ENCODE data around the gene PRKN.

PRKN gene

GRCh38 chr6:161956082-161956481, 771.5 kb downstream of the PRKN start:
- no peak for DNase-seq (ENCODE audit: low read depth)

GRCh38 chr6:161954699-161955276, 772.8 kb downstream of the PRKN start:
- DNase-seq (ENCODE audit: low read depth): no peak

GRCh38 chr6:161954077-161954476, 773.5 kb downstream of the PRKN start:
- DNase-seq (ENCODE audit: low read depth): peak; percentile 5

- no peak for DNase-seq (ENCODE audit: low read depth)
These were observed 776.4 kb downstream of the PRKN start for GRCh38 chr6:161951126-161951525.

GRCh38 chr6:161949531-161949930, 778.0 kb downstream of the PRKN start:
- DNase-seq (ENCODE audit: low read depth): peak; percentile 10

GRCh38 chr6:161948462-161948861, 779.1 kb downstream of the PRKN start:
- DNase-seq (ENCODE audit: low read depth): no peak

GRCh38 chr6:161947371-161947770, 780.2 kb downstream of the PRKN start:
- no peak for DNase-seq (ENCODE audit: low read depth)

GRCh38 chr6:161946461-161946860, 781.1 kb downstream of the PRKN start:
- DNase-seq (ENCODE audit: low read depth): no peak

GRCh38 chr6:161943561-161943960, 784.0 kb downstream of the PRKN start:
- DNase-seq (ENCODE audit: low read depth): no peak

- no peak for DNase-seq (ENCODE audit: low read depth)
These were observed 786.0 kb downstream of the PRKN start for GRCh38 chr6:161941565-161941964.

GRCh38 chr6:161940519-161940918, 787.0 kb downstream of the PRKN start:
- DNase-seq (ENCODE audit: low read depth): no peak

GRCh38 chr6:161926324-161926723, 801.2 kb downstream of the PRKN start:
- no peak for DNase-seq (ENCODE audit: low read depth)

- DNase-seq (ENCODE audit: low read depth): no peak
These were observed 803.0 kb downstream of the PRKN start for GRCh38 chr6:161924516-161925116.

GRCh38 chr6:161922631-161923119, 804.9 kb downstream of the PRKN start:
- peak; percentile 54 for DNase-seq (ENCODE audit: low read depth)

- DNase-seq (ENCODE audit: low read depth): no peak
These were observed 805.8 kb downstream of the PRKN start for GRCh38 chr6:161921602-161922395.

- DNase-seq (ENCODE audit: low read depth): no peak
These were observed 807.9 kb downstream of the PRKN start for GRCh38 chr6:161919691-161920090.

- no peak for DNase-seq (ENCODE audit: low read depth)
These were observed 808.8 kb downstream of the PRKN start for GRCh38 chr6:161918628-161919205.

GRCh38 chr6:161918109-161918531, 809.4 kb downstream of the PRKN start:
- peak; percentile 23 for DNase-seq (ENCODE audit: low read depth)

GRCh38 chr6:161917645-161918044, 809.9 kb downstream of the PRKN start:
- DNase-seq (ENCODE audit: low read depth): peak; percentile 22

- DNase-seq (ENCODE audit: low read depth): no peak
These were observed 812.1 kb downstream of the PRKN start for GRCh38 chr6:161915456-161915964.

- no peak for DNase-seq (ENCODE audit: low read depth)
These were observed 818.7 kb downstream of the PRKN start for GRCh38 chr6:161908872-161909271.

- no peak for DNase-seq (ENCODE audit: low read depth)
These were observed 821.0 kb downstream of the PRKN start for GRCh38 chr6:161906571-161906970.

Measured in iris pigment epithelial cell (primary cell).